GM12874 (cell line): ENCODE results near the gene NFKBIE.

ENCODE experiments used
- TF ChIP-seq, protein P1 (sequence below): IDR thresholded peaks from 2 replicates; pipeline ENCODE4 v1.5.1; 2011; ENCODE audit warnings: low read depth, mild to moderate bottlenecking, control low read depth, low read length, moderate library complexity; ENCODE audit not compliant: insufficient read depth

Gene NFKBIE

GRCh38 chr6:44234101-44235025 is 31.0 kb downstream of the NFKBIE start:
- TF ChIP-seq, protein P1, sequence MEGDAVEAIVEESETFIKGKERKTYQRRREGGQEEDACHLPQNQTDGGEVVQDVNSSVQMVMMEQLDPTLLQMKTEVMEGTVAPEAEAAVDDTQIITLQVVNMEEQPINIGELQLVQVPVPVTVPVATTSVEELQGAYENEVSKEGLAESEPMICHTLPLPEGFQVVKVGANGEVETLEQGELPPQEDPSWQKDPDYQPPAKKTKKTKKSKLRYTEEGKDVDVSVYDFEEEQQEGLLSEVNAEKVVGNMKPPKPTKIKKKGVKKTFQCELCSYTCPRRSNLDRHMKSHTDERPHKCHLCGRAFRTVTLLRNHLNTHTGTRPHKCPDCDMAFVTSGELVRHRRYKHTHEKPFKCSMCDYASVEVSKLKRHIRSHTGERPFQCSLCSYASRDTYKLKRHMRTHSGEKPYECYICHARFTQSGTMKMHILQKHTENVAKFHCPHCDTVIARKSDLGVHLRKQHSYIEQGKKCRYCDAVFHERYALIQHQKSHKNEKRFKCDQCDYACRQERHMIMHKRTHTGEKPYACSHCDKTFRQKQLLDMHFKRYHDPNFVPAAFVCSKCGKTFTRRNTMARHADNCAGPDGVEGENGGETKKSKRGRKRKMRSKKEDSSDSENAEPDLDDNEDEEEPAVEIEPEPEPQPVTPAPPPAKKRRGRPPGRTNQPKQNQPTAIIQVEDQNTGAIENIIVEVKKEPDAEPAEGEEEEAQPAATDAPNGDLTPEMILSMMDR: peak; percentile 77

- TF ChIP-seq, protein P1: no peak
Observed at GRCh38 chr6:44233567-44234100, 31.7 kb downstream of the NFKBIE start.

GRCh38 chr6:44232676-44233566 is 32.4 kb downstream of the NFKBIE start:
- TF ChIP-seq, protein P1: no peak

DNA sequence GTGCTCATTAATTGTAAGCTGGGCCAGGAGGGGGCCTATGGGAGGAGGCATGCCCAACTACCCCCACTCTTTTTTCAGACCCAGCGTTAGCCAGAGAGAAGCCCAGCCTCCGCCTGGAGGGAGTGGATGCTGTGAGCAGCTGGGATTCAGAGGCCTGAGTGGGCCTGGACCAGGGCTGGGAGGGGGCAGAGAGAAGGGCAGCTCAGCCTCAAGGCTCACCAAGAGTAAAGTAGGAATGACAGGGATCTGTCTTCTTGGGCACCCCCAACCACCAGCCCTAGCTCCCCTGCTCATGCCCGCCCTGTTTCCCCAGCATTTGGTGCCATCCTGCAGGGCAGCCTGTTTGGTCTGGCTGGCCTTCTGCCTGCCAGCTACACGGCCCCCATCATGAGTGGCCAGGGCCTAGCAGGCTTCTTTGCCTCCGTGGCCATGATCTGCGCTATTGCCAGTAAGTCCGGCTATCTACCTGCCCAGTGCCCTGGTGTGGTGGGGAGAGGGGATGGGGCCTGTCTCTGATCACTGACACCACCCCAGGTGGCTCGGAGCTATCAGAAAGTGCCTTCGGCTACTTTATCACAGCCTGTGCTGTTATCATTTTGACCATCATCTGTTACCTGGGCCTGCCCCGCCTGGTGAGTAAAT is 35.2 kb downstream of the NFKBIE start:
- TF ChIP-seq, protein P1: no peak

DNA sequence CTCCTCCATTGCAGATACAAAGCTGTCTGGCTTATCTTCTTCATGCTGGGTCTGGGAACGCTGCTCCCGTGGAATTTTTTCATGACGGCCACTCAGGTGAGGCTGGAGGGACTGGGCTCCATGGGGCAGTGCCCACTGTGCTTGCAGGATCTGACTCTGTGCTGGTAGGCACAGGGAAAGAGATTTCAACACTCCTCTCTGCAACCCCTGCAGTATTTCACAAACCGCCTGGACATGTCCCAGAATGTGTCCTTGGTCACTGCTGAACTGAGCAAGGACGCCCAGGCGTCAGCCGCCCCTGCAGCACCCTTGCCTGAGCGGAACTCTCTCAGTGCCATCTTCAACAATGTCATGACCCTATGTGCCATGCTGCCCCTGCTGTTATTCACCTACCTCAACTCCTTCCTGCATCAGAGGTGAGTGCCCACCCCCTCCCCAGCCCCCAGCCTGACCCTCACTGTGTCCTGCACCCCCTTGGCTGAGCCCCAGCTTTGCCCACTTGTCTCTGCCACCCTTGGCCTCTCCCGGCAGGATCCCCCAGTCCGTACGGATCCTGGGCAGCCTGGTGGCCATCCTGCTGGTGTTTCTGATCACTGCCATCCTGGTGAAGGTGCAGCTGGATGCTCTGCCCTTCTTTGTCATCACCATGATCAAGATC is 35.8 kb downstream of the NFKBIE start:
- TF ChIP-seq, protein P1: no peak

GRCh38 chr6:44228836-44229235 is 36.5 kb downstream of the NFKBIE start:
- TF ChIP-seq, protein P1: no peak
